Stimulated activated CD4-positive, alpha-beta T cell treated with anti-CD3 and anti-CD28 coated beads, Interleukin-12 subunit alpha, Interleukin-12 subunit beta, amount 100 ng/mL, for 48 hours (primary cell): ENCODE data around the gene CPT1C.
"Not testable (repeated sequence)": the region's sequence is repeated elsewhere in the genome, so short reads cannot be mapped to it uniquely, and the experiment has no call there.

Experiments
- DNase-seq, 3 donors: peaks; one replicate each; pipeline ENCODE4 v3.0.0-alpha.2; 2020; ENCODE audit warnings: low read depth in 2 of 3, low spot score in 1 of 3

CPT1C gene

DNA sequence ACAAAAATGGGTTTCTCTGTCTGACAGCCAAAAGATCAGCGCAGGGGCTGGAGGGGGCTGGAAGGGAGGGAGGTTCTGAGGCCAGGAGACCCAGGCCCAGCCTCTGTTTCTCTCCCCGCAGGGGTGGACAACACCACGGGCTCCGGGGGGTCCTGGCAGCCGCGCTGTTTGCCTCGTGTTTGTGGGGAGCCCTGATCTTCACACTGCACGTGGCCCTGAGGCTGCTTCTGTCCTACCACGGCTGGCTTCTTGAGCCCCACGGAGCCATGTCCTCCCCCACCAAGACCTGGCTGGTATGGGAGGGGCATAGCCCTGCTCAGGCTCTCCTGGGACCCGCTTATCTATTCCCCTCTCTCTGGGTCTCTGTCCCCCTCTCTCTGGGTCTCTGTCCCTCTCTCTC is 9.6 kb downstream of the CPT1C start:
- no peak for DNase-seq

- DNase-seq = no peak
Observed at GRCh38 chr19:49701271-49701786, 10.4 kb downstream of the CPT1C start.

GRCh38 chr19:49704888-49705642 is 14.1 kb downstream of the CPT1C start:
- DNase-seq = no peak

DNA sequence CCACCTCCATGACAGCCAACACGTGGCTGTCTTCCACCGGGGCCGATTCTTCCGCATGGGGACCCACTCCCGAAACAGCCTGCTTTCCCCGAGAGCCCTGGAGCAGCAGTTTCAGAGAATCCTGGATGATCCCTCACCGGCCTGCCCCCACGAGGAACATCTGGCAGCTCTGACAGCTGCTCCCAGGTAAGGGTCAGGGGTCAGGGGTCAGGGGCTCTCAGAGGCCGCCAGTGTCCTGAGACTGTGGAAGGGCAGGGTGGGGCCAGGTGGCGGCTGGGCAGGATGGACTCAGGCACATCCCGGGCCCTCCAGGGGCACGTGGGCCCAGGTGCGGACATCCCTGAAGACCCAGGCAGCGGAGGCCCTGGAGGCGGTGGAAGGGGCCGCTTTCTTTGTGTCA is 15.0 kb downstream of the CPT1C start:
- DNase-seq = no peak

- no peak for DNase-seq
Observed at GRCh38 chr19:49710372-49710951, 19.5 kb downstream of the CPT1C start.

GRCh38 chr19:49712397-49712859 is 21.5 kb downstream of the CPT1C start:
- DNase-seq = no peak

GRCh38 chr19:49713236-49713845 is 22.4 kb downstream of the CPT1C start:
- no peak for DNase-seq

DNA sequence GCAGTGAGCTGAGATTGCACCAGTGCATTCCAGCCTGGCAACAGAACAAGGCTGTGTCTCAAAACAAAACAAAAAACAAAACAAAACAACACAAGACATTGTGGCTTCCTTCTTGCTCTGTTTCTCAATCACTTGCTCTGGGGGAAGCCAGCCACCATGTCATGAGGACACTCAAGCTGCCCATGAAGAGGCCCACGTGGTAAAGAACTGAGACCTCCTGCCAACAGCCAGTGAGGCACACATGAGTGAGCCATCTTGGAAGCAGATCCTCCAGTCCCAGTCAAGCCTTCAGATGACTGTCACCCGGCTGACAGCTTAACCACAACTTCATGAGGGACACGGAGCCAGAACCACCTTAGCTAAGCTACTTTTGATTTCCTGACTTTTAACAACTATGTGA is 25.2 kb downstream of the CPT1C start:
- no peak for DNase-seq

- no peak for DNase-seq
Observed at GRCh38 chr19:49718511-49718910, 27.6 kb downstream of the CPT1C start.

DNA sequence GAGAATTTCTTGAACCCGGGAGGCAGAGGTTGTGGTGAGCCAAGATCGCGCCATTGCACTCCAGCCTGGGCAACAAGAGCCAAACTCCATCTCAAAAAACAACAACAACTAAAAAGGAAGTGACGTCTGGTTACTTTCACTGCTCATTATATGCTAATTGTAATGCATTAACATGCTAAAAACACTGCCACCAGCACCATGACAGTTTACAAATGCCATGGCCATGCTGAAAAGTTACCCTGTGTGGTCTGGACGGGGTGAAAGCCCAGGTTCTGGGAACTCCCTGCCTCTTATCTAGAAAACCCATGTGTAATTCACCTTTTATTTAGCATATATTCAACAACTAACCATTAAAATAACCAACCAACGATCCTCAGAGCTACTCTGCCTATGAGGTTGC is 28.1 kb downstream of the CPT1C start:
- no peak for DNase-seq

DNA sequence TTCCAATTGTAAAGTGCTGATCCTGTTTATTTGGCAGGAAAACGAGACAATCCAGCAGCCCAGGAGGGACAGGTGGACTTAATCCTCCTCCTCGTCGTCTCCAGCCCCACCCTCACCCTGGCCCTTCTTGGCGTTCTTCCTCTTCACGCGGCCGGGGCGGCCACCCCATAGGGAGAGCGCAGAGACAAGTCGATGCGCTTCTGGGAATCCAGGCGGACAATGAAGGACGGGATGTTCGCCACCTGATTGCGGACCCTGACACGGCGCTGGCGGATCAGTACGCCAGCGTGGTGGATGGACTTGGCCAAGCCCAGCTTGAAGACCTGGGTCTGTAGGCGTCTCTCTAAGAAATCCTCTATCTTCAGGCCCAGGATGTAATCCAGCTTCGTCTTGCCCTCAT is 28.5 kb downstream of the CPT1C start:
- DNase-seq = not testable (repeated sequence)

- DNase-seq = no peak
Observed at GRCh38 chr19:49727217-49728030, 36.5 kb downstream of the CPT1C start.

DNA sequence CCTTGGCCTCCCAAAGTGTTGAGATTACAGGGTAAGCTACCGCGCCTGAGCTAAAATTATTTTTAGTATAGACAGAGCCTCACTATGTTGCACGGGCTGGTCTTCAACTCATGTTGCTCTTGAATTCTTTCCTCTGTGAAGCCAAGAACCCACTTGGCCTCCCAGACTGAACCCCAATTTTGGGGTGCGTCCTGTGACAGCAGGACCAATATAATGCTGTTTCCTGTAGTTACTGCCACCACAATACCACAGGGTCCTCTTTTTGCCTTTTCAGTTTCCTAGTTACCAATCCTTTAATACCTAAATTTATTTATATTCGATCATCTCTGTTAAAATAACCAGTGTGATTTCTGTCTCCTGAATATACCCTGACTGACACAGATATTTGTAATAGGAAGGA is 39.2 kb downstream of the CPT1C start:
- DNase-seq = no peak

GRCh38 chr19:49738268-49738667 is 47.4 kb downstream of the CPT1C start:
- no peak for DNase-seq

DNA sequence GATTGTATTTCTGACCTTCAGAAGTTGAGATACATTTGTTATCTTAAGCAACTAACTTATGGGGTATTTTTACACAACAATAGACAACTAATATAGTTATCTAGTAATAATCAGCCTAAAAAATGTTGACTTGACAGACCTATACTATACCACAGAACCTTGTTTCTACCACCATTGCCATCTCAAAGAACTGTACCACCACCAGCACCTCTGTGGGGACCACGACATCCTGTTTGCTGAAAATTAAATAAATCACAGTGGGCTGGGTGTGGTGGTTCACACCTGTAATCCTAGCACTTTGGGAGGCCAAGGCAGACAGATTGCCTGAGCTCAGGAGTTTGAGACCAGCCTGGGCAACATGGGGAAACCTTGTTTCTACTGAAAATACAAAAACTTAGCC is 48.2 kb downstream of the CPT1C start:
- DNase-seq = no peak

DNA sequence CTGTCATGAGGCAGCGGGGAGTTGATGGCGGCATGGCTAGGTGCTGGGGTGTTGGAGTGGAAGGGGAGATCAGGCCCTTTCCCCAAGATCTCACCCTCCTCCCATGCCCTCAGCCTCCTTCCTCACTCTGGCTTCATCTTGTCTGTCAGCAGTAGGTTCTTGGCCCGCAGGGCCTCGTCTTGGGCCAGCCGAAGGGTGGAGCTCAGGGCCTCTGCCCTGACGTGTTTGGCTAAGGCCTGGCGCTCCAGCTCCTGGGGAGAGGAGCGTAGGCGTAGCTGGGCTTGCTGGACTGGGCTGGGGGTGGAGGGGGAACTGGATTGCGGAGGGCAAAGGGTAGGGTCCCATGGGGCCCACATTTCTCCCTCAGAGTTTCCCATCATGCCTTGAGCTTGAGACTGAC is 49.0 kb downstream of the CPT1C start:
- no peak for DNase-seq

GRCh38 chr19:49741210-49741844 is 50.4 kb downstream of the CPT1C start:
- no peak for DNase-seq

DNA sequence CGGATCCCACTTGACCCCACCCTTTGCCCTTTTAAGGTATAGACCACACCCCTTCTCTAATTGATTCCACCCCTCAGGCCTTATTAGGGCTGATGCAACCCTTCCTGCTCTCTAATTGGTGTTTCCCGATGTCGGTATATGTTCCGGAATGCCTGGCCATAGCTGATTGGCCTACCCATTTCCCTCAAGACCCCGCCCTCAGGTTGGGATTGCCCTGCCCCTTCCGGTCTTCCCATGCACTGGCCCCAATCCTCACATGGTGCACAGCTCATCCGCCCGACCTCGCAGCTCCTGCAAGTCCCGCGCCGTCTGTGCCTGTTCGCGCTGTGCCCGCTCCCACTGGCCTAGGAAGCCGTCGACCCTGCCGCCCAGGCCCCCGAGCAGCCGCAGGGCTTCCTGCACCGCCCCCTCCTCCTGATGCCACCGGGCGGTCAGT is 54.0 kb downstream of the CPT1C start:
- DNase-seq = no peak

DNA sequence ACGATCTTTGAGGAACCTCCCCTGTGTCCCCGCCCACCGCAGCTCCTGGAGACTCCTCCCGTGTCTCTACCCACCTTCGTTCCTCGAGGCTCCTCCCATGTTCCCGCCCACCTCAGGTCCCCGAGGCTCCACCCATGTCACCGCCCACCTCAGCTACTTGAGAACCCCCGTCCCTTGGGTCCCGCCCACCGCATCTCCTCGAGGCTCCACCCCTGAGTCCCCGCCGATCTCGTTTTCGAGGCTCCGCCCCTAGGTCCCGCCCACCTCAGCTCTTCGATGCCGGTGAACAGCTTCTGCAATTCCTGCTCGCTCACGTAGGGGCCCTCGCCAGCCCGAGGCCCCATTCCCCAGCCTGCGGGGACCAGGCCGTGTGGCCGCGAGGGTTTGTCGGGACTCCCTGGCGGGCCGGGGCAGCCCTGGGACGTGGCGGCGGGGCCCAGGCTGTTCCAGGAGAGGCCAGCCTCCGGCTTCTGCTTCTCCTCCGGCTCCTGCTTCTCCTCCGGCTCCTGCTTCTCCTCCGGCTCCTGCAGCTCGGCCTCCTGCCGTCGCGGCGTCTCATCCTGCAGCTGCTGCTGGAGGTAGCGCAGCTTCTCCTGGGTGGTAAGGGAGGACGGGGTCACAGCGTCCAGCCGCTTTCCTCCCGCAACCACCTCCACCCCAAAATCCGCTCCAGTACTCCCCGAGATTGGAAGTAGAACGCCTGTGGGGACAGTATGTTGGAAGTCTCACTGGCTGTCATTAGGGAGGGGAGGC is 55.5 kb downstream of the CPT1C start:
- peak; percentile 45 to 64 (median 46) for DNase-seq

- no peak for DNase-seq
Observed at GRCh38 chr19:49749055-49749716, 58.3 kb downstream of the CPT1C start.
